Skeletal muscle satellite cell (primary cell): ENCODE measurements around the gene IKBKG.

Experiments
- H3K27me3 ChIP-seq: 2 replicates; pipeline ENCODE4 v1.7.0; 2013; ENCODE audit warnings: low read length; ENCODE audit not compliant: control insufficient read depth, insufficient read depth
- H3K36me3 ChIP-seq: 2 replicates; pipeline ENCODE4 v1.7.0; 2013; ENCODE audit warnings: mild to moderate bottlenecking, control low read depth, low read length; ENCODE audit not compliant: insufficient read depth
- H3K4me1 ChIP-seq: 2 replicates; pipeline ENCODE4 v1.7.0; 2013; ENCODE audit warnings: low read length; ENCODE audit not compliant: control insufficient read depth, insufficient read depth
- H3K4me2 ChIP-seq: 2 replicates; pipeline ENCODE4 v1.7.0; 2013; ENCODE audit warnings: mild to moderate bottlenecking, low read length
- H3K4me3 ChIP-seq: 2 replicates; pipeline ENCODE4 v1.7.0; 2013; ENCODE audit warnings: low read length
- H3K9ac ChIP-seq: 2 replicates; pipeline ENCODE4 v1.7.0; 2013; ENCODE audit warnings: mild to moderate bottlenecking, low read depth, low read length, moderate library complexity
- H3K9me3 ChIP-seq: replicated peaks from 2 replicates; pipeline ENCODE4 v1.7.0; 2013; ENCODE audit warnings: mild to moderate bottlenecking, control low read depth, low read length

Gene IKBKG

GRCh38 chrX:154512879-154513553 lies 34.4 kb upstream of the IKBKG start:
- Histone ChIP-seq H3K27me3 (no peaks in the 10 kb centered on the region), H3K4me1 (peaks cover 10% of the 10 kb centered on the region)

DNA sequence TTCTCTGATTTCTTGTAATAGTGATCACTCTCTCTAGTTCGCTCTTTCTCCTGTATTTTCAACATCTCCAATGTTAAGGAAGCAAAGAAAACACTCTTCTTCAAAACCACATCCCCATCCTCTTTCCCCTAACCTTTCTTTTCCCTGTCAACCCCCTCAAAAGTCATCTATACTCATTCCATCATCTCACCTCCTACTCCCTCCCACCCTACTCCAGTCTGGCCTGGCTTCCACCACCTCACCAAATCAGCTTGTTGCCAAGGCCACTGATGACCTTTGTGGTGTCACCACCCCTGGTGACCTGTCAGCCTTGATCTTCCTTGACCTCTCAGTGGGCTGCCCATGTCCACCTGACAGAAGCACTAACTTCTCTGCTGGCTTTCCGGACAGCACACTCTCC lies 33.7 kb upstream of the IKBKG start:
- Histone ChIP-seq H3K4me1 (peaks cover 10% of the 10 kb centered on the region), H3K36me3 (no peaks in the 10 kb centered on the region), H3K27me3 (no peaks in the 10 kb centered on the region), H3K9ac (no peak overlapping the region), H3K9me3 (peaks cover 5% of the 10 kb centered on the region), H3K4me2 (no peak overlapping the region), H3K4me3 (no peak overlapping the region)

More at GRCh38 chrX:154512879-154513553, 34.4 kb upstream of the IKBKG start:
- peaks cover 5% of the 10 kb centered on the region for H3K9me3 ChIP-seq
- no peaks in the 10 kb centered on the region for H3K36me3 ChIP-seq
- H3K4me3 ChIP-seq, result no peak overlapping the region
- no peak overlapping the region for H3K9ac ChIP-seq
- no peak overlapping the region for H3K4me2 ChIP-seq

GRCh38 chrX:154515090-154515965 lies 32.1 kb upstream of the IKBKG start:
- peak overlapping the region; percentile 94 for H3K9ac ChIP-seq
- H3K4me3 ChIP-seq, result peak overlapping the region; percentile 87
- peak overlapping the region; percentile 79 for H3K4me2 ChIP-seq
- peaks cover 10% of the 10 kb centered on the region for H3K4me1 ChIP-seq
- no peaks in the 10 kb centered on the region for H3K36me3 ChIP-seq
- no peaks in the 10 kb centered on the region for H3K9me3 ChIP-seq
- no peaks in the 10 kb centered on the region for H3K27me3 ChIP-seq

DNA sequence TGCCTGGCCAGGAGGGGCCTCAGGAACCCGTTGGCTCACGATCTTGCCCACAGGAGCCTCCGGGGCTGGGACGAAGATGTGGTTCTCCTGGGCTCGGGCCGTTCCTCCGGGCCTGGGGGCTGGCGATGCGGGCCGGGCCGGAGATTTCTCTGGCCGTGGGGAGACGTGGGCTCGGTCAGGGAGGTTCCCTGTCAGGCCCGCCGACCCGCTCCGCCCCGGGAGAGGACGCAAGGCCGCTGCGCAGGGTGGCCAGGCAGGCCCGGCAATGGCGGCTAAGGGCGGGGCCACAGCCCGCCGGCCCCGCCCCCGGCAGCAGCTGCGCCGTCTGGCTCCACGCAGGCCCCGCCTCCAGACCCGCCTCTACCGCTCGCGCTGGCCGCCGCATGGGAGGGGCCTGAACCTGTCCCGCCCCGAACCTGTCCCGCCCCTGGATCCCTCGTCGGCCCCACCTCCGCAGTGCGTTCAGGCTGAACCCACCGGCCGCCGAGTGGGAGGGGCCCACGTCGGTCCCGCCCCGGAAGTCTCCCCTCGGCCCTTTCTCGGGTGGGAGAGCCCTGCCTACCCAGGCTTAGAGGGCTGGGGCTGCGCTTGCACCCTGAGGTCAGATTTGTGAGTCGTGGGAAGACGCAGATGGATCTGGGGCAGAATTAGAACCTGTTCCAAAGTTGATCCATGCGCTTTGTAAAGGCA lies 31.3 kb upstream of the IKBKG start, which contains the start of gene FAM3A:
TSS of gene FAM3A (minus strand) at position 267 of the 690 bp plus-strand sequence. CDS start 460 bp downstream, outside the sequence.
- Histone ChIP-seq H3K4me2 (peak within 1 kb of the TSS; percentile 81), H3K36me3 (no peaks in the 10 kb centered on the region), H3K9ac (peak within 1 kb of the TSS; percentile 94)

GRCh38 chrX:154516656-154517100 lies 30.7 kb upstream of the IKBKG start:
- H3K4me1 ChIP-seq, result peaks cover 10% of the 10 kb centered on the region
- peak overlapping the region; percentile 66 for H3K4me3 ChIP-seq
- peak overlapping the region; percentile 71 for H3K9ac ChIP-seq
- H3K9me3 ChIP-seq, result no peaks in the 10 kb centered on the region
- H3K36me3 ChIP-seq, result no peaks in the 10 kb centered on the region
- H3K4me2 ChIP-seq, result peak overlapping the region; percentile 81
- H3K27me3 ChIP-seq, result no peaks in the 10 kb centered on the region

More for the DNA sequence above, 31.3 kb upstream of the IKBKG start, which contains the start of gene FAM3A:
- Histone ChIP-seq H3K4me1 (peaks cover 10% of the 10 kb centered on the region), H3K27me3 (no peaks in the 10 kb centered on the region), H3K9me3 (no peaks in the 10 kb centered on the region), H3K4me3 (peak within 1 kb of the TSS; percentile 87)

- Histone ChIP-seq H3K4me3 (peak overlapping the region; percentile 66), H3K4me1 (peaks cover 10% of the 10 kb centered on the region), H3K9ac (peak overlapping the region; percentile 71), H3K36me3 (no peaks in the 10 kb centered on the region), H3K4me2 (peak overlapping the region; percentile 81), H3K27me3 (no peaks in the 10 kb centered on the region), H3K9me3 (no peaks in the 10 kb centered on the region)
These were observed 30.2 kb upstream of the IKBKG start for GRCh38 chrX:154517101-154517781.

- H3K4me3 ChIP-seq, result no peak overlapping the region
- H3K4me1 ChIP-seq, result peaks cover 10% of the 10 kb centered on the region
- no peak overlapping the region for H3K4me2 ChIP-seq
- H3K36me3 ChIP-seq, result no peaks in the 10 kb centered on the region
- H3K9me3 ChIP-seq, result no peaks in the 10 kb centered on the region
- no peak overlapping the region for H3K9ac ChIP-seq
- H3K27me3 ChIP-seq, result no peaks in the 10 kb centered on the region
These were observed 28.0 kb upstream of the IKBKG start for GRCh38 chrX:154519389-154519788.

DNA sequence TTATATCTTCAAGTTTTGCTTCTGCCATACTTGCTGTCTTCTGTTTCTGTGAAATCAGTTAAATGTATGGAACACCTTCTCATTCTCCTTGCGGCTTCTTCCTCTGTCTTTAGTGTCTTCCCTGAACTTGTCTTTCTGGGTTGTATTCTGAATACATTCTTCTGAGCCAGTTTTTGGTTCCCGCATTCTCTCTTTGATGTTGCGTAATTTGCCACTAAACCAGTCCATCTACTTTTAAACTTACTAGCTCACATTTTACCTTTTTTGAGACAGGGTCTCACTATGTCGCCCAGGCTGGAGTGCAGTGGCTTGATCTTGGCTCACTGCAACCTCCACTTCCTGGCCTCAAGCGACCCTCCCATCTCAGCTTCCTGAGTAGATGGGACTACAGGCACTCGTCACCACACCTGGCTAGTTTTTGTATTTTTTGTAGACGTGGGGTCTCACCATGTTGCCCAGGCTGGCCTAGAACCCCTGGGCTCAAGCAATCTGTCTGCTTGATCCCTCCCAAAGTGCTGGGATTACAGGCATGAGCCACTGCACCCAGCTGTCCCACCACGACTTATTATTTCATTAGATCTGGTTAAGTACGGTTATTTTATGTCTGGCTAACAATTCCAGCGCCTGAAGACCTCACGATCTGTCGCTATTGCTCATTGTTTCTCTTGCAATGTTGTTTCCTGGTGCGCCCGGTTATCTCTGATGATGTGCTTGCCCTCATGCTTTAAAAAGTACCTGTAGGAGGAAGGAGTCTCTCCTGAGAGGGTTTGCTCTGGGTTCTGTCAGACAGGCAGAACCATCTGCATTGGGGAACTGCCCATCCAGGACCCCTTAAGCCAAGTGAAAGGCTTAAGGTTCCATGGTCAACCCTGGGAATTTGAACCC lies 21.6 kb upstream of the IKBKG start:
- H3K4me2 ChIP-seq, result no peak overlapping the region
- no peaks in the 10 kb centered on the region for H3K9me3 ChIP-seq
- H3K4me3 ChIP-seq, result no peak overlapping the region
- no peak overlapping the region for H3K9ac ChIP-seq
- peaks cover 14% of the 10 kb centered on the region for H3K4me1 ChIP-seq
- H3K27me3 ChIP-seq, result no peaks in the 10 kb centered on the region
- peaks cover under 1% of the 10 kb centered on the region for H3K36me3 ChIP-seq

GRCh38 chrX:154526901-154527675 lies 20.3 kb upstream of the IKBKG start:
- no peaks in the 10 kb centered on the region for H3K9me3 ChIP-seq
- peak overlapping the region; percentile 81 for H3K4me2 ChIP-seq
- H3K4me1 ChIP-seq, result peaks cover 14% of the 10 kb centered on the region
- peak overlapping the region; percentile 71 for H3K9ac ChIP-seq
- H3K36me3 ChIP-seq, result peaks cover 6% of the 10 kb centered on the region
- H3K27me3 ChIP-seq, result no peaks in the 10 kb centered on the region
- H3K4me3 ChIP-seq, result peak overlapping the region; percentile 65

DNA sequence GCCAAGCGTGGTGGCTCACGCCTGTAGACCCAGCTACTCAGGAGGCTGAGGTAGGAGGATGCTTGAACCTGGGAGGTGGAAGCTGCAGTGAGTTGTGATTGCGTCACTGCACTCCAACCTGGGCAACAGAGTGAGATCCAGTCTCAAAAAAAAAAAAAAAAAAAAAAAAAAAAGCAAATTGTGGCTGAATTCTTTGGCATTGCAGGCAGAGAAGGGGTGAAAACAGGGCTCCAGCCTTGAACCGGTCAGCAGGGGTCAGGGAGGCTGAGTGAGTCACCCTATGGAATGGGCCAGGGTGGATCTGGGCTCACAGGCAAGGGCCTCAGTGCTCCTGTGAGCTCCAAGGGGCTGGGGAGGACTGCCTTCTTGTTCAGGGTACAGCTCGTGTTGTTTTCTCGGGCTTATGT lies 18.2 kb upstream of the IKBKG start:
- Histone ChIP-seq H3K36me3 (peaks cover 28% of the 10 kb centered on the region), H3K27me3 (no peaks in the 10 kb centered on the region), H3K9me3 (no peaks in the 10 kb centered on the region), H3K9ac (no peak overlapping the region), H3K4me1 (peaks cover 14% of the 10 kb centered on the region), H3K4me2 (no peak overlapping the region), H3K4me3 (no peak overlapping the region)
